HL-60 (cell line): Measurements from ENCODE around the gene TOP2A.

ENCODE experiments used
- DNase-seq, 2 experiments: peaks; one replicate each; pipeline ENCODE4 v3.0.0-alpha.2; 2010 to 2020; ENCODE audit warnings: low read depth in 1 of 2, low spot score in 1 of 2
- H3K27ac ChIP-seq: fragments of 250-450 bp; sonication (Bioruptor Pico); replicated peaks from 2 replicates; pipeline ENCODE4 v1.5.1; 2020; ENCODE audit warnings: mild to moderate bottlenecking, moderate library complexity
- H3K27me3 ChIP-seq: fragments of 250-450 bp; sonication (Bioruptor Pico); 2 replicates; pipeline ENCODE4 v1.5.1; 2021; ENCODE audit warnings: mild to moderate bottlenecking, moderate library complexity; ENCODE audit not compliant: insufficient read depth, poor library complexity, severe bottlenecking
- H3K4me3 ChIP-seq: replicated peaks from 2 replicates; pipeline ENCODE4 v1.5.1; 2011; ENCODE audit warnings: mild to moderate bottlenecking, control low read depth, low read length; ENCODE audit not compliant: insufficient read depth
- CTCF ChIP-seq: IDR thresholded peaks from one replicate; pipeline ENCODE4 v1.5.1; 2011; ENCODE audit warnings: low read length, control low read depth, inconsistent platforms; ENCODE audit not compliant: insufficient read depth
- GABPA ChIP-seq: IDR thresholded peaks from 2 replicates; pipeline ENCODE4 v1.6.1; 2012; ENCODE audit warnings: low read depth
- POLR2AphosphoS5 ChIP-seq: IDR thresholded peaks from 2 replicates; pipeline ENCODE4 v1.6.1; 2012; ENCODE audit warnings: low read depth
- SPI1 ChIP-seq: IDR thresholded peaks from 2 replicates; pipeline ENCODE4 v1.6.1; 2012; ENCODE audit warnings: low read depth, mild to moderate bottlenecking, borderline replicate concordance
- TF ChIP-seq, protein P1 (sequence below): IDR thresholded peaks from 2 replicates; pipeline ENCODE4 v1.6.1; 2012; ENCODE audit warnings: low read depth; ENCODE audit not compliant: insufficient replicate concordance

TOP2A gene

GRCh38 chr17:40358323-40359038 is 59.2 kb downstream of the TOP2A start:
- peak; percentile 83 for TF ChIP-seq CTCF
- TF ChIP-seq SPI1 = no peak
- no peak overlapping the region for H3K4me3 ChIP-seq

DNA sequence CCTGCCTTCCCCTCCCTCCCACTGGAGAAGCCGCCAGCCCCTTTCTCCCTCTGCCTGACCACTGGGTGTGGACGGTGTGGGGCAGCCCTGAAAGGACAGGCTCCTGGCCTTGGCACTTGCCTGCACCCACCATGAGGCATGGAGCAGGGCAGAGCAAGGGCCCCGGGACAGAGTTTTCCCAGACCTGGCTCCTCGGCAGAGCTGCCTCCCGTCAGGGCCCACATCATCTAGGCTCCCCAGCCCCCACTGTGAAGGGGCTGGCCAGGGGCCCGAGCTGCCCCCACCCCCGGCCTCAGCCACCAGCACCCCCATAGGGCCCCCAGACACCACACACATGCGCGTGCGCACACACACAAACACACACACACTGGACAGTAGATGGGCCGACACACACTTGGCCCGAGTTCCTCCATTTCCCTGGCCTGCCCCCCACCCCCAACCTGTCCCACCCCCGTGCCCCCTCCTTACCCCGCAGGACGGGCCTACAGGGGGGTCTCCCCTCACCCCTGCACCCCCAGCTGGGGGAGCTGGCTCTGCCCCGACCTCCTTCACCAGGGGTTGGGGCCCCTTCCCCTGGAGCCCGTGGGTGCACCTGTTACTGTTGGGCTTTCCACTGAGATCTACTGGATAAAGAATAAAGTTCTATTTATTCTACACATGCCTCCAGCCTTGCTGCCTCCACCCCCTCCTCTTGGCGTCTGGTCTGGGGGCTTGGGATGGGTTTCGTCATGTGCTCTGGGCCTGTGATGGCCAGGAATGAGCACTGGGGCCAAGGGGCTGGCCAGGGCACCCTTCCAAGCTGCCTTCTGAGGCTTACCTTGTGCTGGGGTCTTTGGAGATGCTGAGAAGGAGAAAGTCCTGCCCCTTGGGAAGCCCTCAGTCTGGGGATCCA is 60.5 kb downstream of the TOP2A start:
- Histone ChIP-seq H3K27ac (no peak overlapping the region), H3K4me3 (no peak overlapping the region), H3K27me3 (no peaks in the 10 kb centered on the region)
- TF ChIP-seq SPI1 (no peak), GABPA (no peak), POLR2AphosphoS5 (no peak), CTCF (no peak)
- TF ChIP-seq, protein P1, sequence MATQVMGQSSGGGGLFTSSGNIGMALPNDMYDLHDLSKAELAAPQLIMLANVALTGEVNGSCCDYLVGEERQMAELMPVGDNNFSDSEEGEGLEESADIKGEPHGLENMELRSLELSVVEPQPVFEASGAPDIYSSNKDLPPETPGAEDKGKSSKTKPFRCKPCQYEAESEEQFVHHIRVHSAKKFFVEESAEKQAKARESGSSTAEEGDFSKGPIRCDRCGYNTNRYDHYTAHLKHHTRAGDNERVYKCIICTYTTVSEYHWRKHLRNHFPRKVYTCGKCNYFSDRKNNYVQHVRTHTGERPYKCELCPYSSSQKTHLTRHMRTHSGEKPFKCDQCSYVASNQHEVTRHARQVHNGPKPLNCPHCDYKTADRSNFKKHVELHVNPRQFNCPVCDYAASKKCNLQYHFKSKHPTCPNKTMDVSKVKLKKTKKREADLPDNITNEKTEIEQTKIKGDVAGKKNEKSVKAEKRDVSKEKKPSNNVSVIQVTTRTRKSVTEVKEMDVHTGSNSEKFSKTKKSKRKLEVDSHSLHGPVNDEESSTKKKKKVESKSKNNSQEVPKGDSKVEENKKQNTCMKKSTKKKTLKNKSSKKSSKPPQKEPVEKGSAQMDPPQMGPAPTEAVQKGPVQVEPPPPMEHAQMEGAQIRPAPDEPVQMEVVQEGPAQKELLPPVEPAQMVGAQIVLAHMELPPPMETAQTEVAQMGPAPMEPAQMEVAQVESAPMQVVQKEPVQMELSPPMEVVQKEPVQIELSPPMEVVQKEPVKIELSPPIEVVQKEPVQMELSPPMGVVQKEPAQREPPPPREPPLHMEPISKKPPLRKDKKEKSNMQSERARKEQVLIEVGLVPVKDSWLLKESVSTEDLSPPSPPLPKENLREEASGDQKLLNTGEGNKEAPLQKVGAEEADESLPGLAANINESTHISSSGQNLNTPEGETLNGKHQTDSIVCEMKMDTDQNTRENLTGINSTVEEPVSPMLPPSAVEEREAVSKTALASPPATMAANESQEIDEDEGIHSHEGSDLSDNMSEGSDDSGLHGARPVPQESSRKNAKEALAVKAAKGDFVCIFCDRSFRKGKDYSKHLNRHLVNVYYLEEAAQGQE = no peak
- no peak for DNase-seq

More at GRCh38 chr17:40358323-40359038, 59.2 kb downstream of the TOP2A start:
- H3K27me3 ChIP-seq = no peaks in the 10 kb centered on the region
- no peak overlapping the region for H3K27ac ChIP-seq
- peak; percentile 75 to 86 for DNase-seq

- TF ChIP-seq SPI1 (no peak), GABPA (no peak), POLR2AphosphoS5 (no peak), CTCF (no peak)
- TF ChIP-seq, protein P1 = no peak
- Histone ChIP-seq H3K27me3 (no peaks in the 10 kb centered on the region), H3K4me3 (no peak overlapping the region), H3K27ac (no peak overlapping the region)
- DNase-seq = no peak
These were observed 61.6 kb downstream of the TOP2A start for GRCh38 chr17:40355804-40356758.
